ENCODE results near the gene CDK6. TPM values are rescaled to one million over a fixed set of nuclear protein-coding genes. Genes with fewer than 3 reads are reported as not detected.

CDK6 gene
- total RNA-seq, 2 donors from 2014 or later: 28.5 to 36.6 TPM

GRCh38 chr7:92806496-92806895 is 29.9 kb downstream of the CDK6 start:
- Mint-ChIP-seq H3K27me3 (ENCODE audit: insufficient read depth) (no peaks in the 10 kb centered on the region), H3K4me1 (peaks cover 10% of the 10 kb centered on the region), H3K9me3 (no peaks in the 10 kb centered on the region), H3K4me3 (no peak overlapping the region), H3K27ac (no peak overlapping the region), H3K36me3 (ENCODE audit: low read depth) (peaks cover 3% of the 10 kb centered on the region)
- Histone ChIP-seq H3K4me3 (ENCODE audit: low read length) (no peak overlapping the region), H3K27ac (ENCODE audit: low read depth, low read length) (no peak overlapping the region), H3K9me3 (ENCODE audit: control insufficient read depth, low read length) (no peaks in the 10 kb centered on the region), H3K9ac (ENCODE audit: extremely low read depth, low read length, poor library complexity, severe bottlenecking) (no peak overlapping the region), H3K36me3 (ENCODE audit: control insufficient read depth, insufficient read depth, low read length) (peaks cover 9% of the 10 kb centered on the region), H3K27me3 (ENCODE audit: control insufficient read depth, insufficient read depth, low read length, poor library complexity, severe bottlenecking) (no peaks in the 10 kb centered on the region), H3K4me1 (ENCODE audit: control insufficient read depth, insufficient read depth, low read length) (no peaks in the 10 kb centered on the region)
- DNase-seq: no peak
- WGBS, 2 experiments (ENCODE audit: insufficient coverage in 1 of 2, insufficient read length in 1 of 2): 96 to 100% methylated on average over 4 to 6 of the region's 6 CpGs
- TF ChIP-seq CTCF (conservative IDR thresholded peaks at IDR 0.05): no peak

- H3K9me3 Mint-ChIP-seq: no peaks in the 10 kb centered on the region
- no peak overlapping the region for H3K9ac ChIP-seq (ENCODE audit: extremely low read depth, low read length, poor library complexity, severe bottlenecking)
- H3K4me3 Mint-ChIP-seq: no peak overlapping the region
- no peak for TF ChIP-seq CTCF (conservative IDR thresholded peaks at IDR 0.05)
- no peaks in the 10 kb centered on the region for H3K27me3 Mint-ChIP-seq (ENCODE audit: insufficient read depth)
- H3K27me3 ChIP-seq (ENCODE audit: control insufficient read depth, insufficient read depth, low read length, poor library complexity, severe bottlenecking): no peaks in the 10 kb centered on the region
- no peak overlapping the region for H3K4me3 ChIP-seq (ENCODE audit: low read length)
- no peaks in the 10 kb centered on the region for H3K9me3 ChIP-seq (ENCODE audit: control insufficient read depth, low read length)
- WGBS, 2 experiments (ENCODE audit: insufficient coverage in 1 of 2, insufficient read length in 1 of 2): 94 to 97% methylated on average over 2 to 4 of the region's 4 CpGs
- no peaks in the 10 kb centered on the region for H3K4me1 ChIP-seq (ENCODE audit: control insufficient read depth, insufficient read depth, low read length)
- no peak overlapping the region for H3K27ac Mint-ChIP-seq
- no peaks in the 10 kb centered on the region for H3K4me1 Mint-ChIP-seq
- H3K36me3 ChIP-seq (ENCODE audit: control insufficient read depth, insufficient read depth, low read length): no peaks in the 10 kb centered on the region
- DNase-seq: no peak
- peaks cover 3% of the 10 kb centered on the region for H3K36me3 Mint-ChIP-seq (ENCODE audit: low read depth)
- H3K27ac ChIP-seq (ENCODE audit: low read depth, low read length): no peak overlapping the region
Measured at GRCh38 chr7:92802406-92802805, 34.0 kb downstream of the CDK6 start.

GRCh38 chr7:92799446-92800211 is 36.7 kb downstream of the CDK6 start:
- Mint-ChIP-seq H3K9me3 (no peaks in the 10 kb centered on the region), H3K36me3 (ENCODE audit: low read depth) (no peaks in the 10 kb centered on the region), H3K4me3 (no peak overlapping the region), H3K27me3 (ENCODE audit: insufficient read depth) (no peaks in the 10 kb centered on the region), H3K27ac (no peak overlapping the region), H3K4me1 (no peaks in the 10 kb centered on the region)
- TF ChIP-seq CTCF (conservative IDR thresholded peaks at IDR 0.05): no peak
- no peaks in the 10 kb centered on the region for H3K36me3 ChIP-seq (ENCODE audit: control insufficient read depth, insufficient read depth, low read length)
- no peaks in the 10 kb centered on the region for H3K27me3 ChIP-seq (ENCODE audit: control insufficient read depth, insufficient read depth, low read length, poor library complexity, severe bottlenecking)
- no peak overlapping the region for H3K9ac ChIP-seq (ENCODE audit: extremely low read depth, low read length, poor library complexity, severe bottlenecking)
- no peak for DNase-seq
- H3K4me3 ChIP-seq (ENCODE audit: low read length): no peak overlapping the region
- H3K4me1 ChIP-seq (ENCODE audit: control insufficient read depth, insufficient read depth, low read length): no peaks in the 10 kb centered on the region
- no peaks in the 10 kb centered on the region for H3K9me3 ChIP-seq (ENCODE audit: control insufficient read depth, low read length)
- WGBS, 2 experiments (ENCODE audit: insufficient coverage in 1 of 2, insufficient read length in 1 of 2): 91 to 94% methylated on average over 3 of the region's 3 CpGs
- no peak overlapping the region for H3K27ac ChIP-seq (ENCODE audit: low read depth, low read length)
